IMR-90 (cell line): ENCODE measurements around the gene SERPINH1. TPM values are rescaled to one million over a fixed set of nuclear protein-coding genes. Genes with fewer than 3 reads are reported as not detected.

Source experiments
- ATAC-seq: fragments of 200-7000 bp; cut with Tn5 transposase; 2 replicates; pipeline ENCODE4 v1.9.1; 2020; ENCODE audit warnings: low read depth, mild to moderate bottlenecking, moderate library complexity
- BruUV-seq: library from RNA; stranded (reverse); fragments of 400-500 nt; replicated peaks from 2 replicates; lab custom pipeline; 2021; lab: Mats Ljungman, UMichigan
- CTCF ChIA-PET: fragments of 300-600 bp; formaldehyde crosslinking; extraction: SDS; loops from one replicate; lab custom pipeline; 2021; ENCODE audit warnings: antibody characterized with exemption; lab: Yijun Ruan, JAX
- POLR2A ChIA-PET: fragments of 300-600 bp; sonication (Branson Sonifier 250); formaldehyde crosslinking; loops from one replicate; lab custom pipeline; 2022; ENCODE audit warnings: antibody characterized with exemption; ENCODE audit not compliant: unreplicated experiment; lab: Charles Lee
- DNase-seq: peaks from one replicate; pipeline ENCODE4 v3.0.0; 2013
- H2AFZ ChIP-seq: replicated peaks from 2 replicates; pipeline ENCODE3; 2013; ENCODE audit warnings: low read length, mild to moderate bottlenecking; ENCODE audit not compliant: poor library complexity
- H2AK5ac ChIP-seq: 2 replicates; pipeline ENCODE4 v1.6.1; 2013; ENCODE audit warnings: low read depth, low read length, inconsistent platforms
- H2AK9ac ChIP-seq: replicated peaks from 2 replicates; pipeline ENCODE3; 2013; ENCODE audit warnings: mild to moderate bottlenecking, low read depth, low read length, moderate library complexity; ENCODE audit not compliant: poor library complexity
- H2BK120ac ChIP-seq: 2 replicates; pipeline ENCODE4 v1.6.1; 2013; ENCODE audit warnings: low read depth, low read length, inconsistent platforms
- H2BK15ac ChIP-seq: 3 replicates; pipeline ENCODE4 v1.6.1; 2013; ENCODE audit warnings: low read depth, low read length, inconsistent platforms
- H2BK20ac ChIP-seq: 2 replicates; pipeline ENCODE4 v1.6.1; 2013; ENCODE audit warnings: low read depth, mild to moderate bottlenecking, inconsistent platforms, low read length, moderate library complexity
- H2BK5ac ChIP-seq: 2 replicates; pipeline ENCODE4 v1.6.1; 2013; ENCODE audit warnings: mild to moderate bottlenecking, low read depth, low read length, inconsistent platforms; ENCODE audit not compliant: poor library complexity, severe bottlenecking
- H3K14ac ChIP-seq: replicated peaks from 2 replicates; pipeline ENCODE4 v1.6.1; 2013; ENCODE audit warnings: low read depth, low read length, inconsistent platforms
- H3K18ac ChIP-seq: 2 replicates; pipeline ENCODE4 v1.6.1; 2013; ENCODE audit warnings: low read depth, low read length, control low read depth
- H3K23ac ChIP-seq: 2 replicates; pipeline ENCODE4 v1.6.1; 2013; ENCODE audit warnings: low read depth, low read length, inconsistent platforms
- H3K27ac ChIP-seq: 2 replicates; pipeline ENCODE4 v1.5.1; 2013; ENCODE audit warnings: mild to moderate bottlenecking, control low read depth, low read length; ENCODE audit not compliant: insufficient read depth
- H3K27me3 ChIP-seq: 2 replicates; pipeline ENCODE4 v1.6.1; 2013; ENCODE audit warnings: low read length; ENCODE audit not compliant: control insufficient read depth, insufficient read depth
- H3K36me3 ChIP-seq: 2 replicates; pipeline ENCODE4 v1.6.1; 2013; ENCODE audit warnings: low read length, mixed read lengths; ENCODE audit not compliant: control insufficient read depth, insufficient read depth
- H3K4ac ChIP-seq: 2 replicates; pipeline ENCODE4 v1.6.1; 2013; ENCODE audit warnings: low read depth, low read length, inconsistent platforms
- H3K4me1 ChIP-seq: 2 replicates; pipeline ENCODE4 v1.6.1; 2013; ENCODE audit warnings: low read length, mixed read lengths; ENCODE audit not compliant: control insufficient read depth, insufficient read depth
- H3K4me2 ChIP-seq: 2 replicates; pipeline ENCODE4 v1.6.1; 2013; ENCODE audit warnings: low read depth, mild to moderate bottlenecking, control low read depth, low read length, moderate library complexity
- H3K4me3 ChIP-seq: 2 replicates; pipeline ENCODE4 v1.5.1; 2013; ENCODE audit warnings: low read depth, mild to moderate bottlenecking, control low read depth, low read length, moderate library complexity; ENCODE audit not compliant: insufficient read depth
- H3K56ac ChIP-seq: 2 replicates; pipeline ENCODE4 v1.6.1; 2013; ENCODE audit warnings: low read length, inconsistent platforms; ENCODE audit not compliant: insufficient read depth; ENCODE audit errors: extremely low read depth
- H3K79me1 ChIP-seq, 2 experiments: 2 replicates each; pipeline ENCODE4 v1.6.1; 2013; ENCODE audit warnings: low read length in 2 of 2, inconsistent platforms in 1 of 2, low read depth in 1 of 2
- H3K9ac ChIP-seq: 2 replicates; pipeline ENCODE4 v1.6.1; 2013; ENCODE audit warnings: low read depth, low read length, control low read depth
- H3K9me1 ChIP-seq: 2 replicates; pipeline ENCODE4 v1.6.1; 2013; ENCODE audit warnings: low read length, inconsistent platforms; ENCODE audit not compliant: insufficient read depth
- H3K9me3 ChIP-seq: 2 replicates; pipeline ENCODE4 v1.6.1; 2013; ENCODE audit warnings: low read length; ENCODE audit not compliant: control insufficient read depth, insufficient read depth
- H4K20me1 ChIP-seq: 2 replicates; pipeline ENCODE4 v1.6.1; 2013; ENCODE audit warnings: low read length, inconsistent platforms; ENCODE audit not compliant: insufficient read depth
- H4K5ac ChIP-seq: 2 replicates; pipeline ENCODE4 v1.6.1; 2013; ENCODE audit warnings: mild to moderate bottlenecking, low read depth, low read length, control low read depth
- H4K8ac ChIP-seq, 2 experiments: 2 replicates each; pipeline ENCODE4 v1.6.1; 2013; ENCODE audit warnings: low read depth in 2 of 2, low read length in 2 of 2, control low read depth in 1 of 2, inconsistent platforms in 1 of 2
- H4K91ac ChIP-seq: 2 replicates; pipeline ENCODE4 v1.6.1; 2013; ENCODE audit warnings: low read depth, low read length, inconsistent platforms; ENCODE audit not compliant: insufficient read depth
- FOS ChIP-seq: fragments of 150-350 bp; IDR thresholded peaks from 2 replicates; pipeline ENCODE4 v1.6.1; 2016; ENCODE audit warnings: low read depth, low read length
- MAFK ChIP-seq: IDR thresholded peaks from 2 replicates; pipeline ENCODE4 v1.6.1; 2012; ENCODE audit warnings: low read depth, low read length, improper control_type of control experiment
- MXI1 ChIP-seq: IDR thresholded peaks from 2 replicates; pipeline ENCODE4 v1.6.1; 2012; ENCODE audit warnings: low read depth, mild to moderate bottlenecking, low read length, moderate library complexity, borderline replicate concordance
- POLR2A ChIP-seq: IDR thresholded peaks from 2 replicates; pipeline ENCODE4 v1.6.1; 2012; ENCODE audit warnings: mild to moderate bottlenecking, low read depth, low read length
- SMC3 ChIP-seq: fragments of 150-350 bp; IDR thresholded peaks from 2 replicates; pipeline ENCODE4 v1.6.1; 2016; ENCODE audit warnings: low read depth, mild to moderate bottlenecking, antibody characterized with exemption, low read length, moderate library complexity
- WGBS, 2 experiments: methylation state at CpG; one replicate each; pipeline versions ENCODE4 v1.1.5 to v1.1.7; 2013; ENCODE audit warnings: missing lambda C conversion rate in 2 of 2; ENCODE audit not compliant: insufficient read length in 1 of 2; ENCODE audit errors: extremely low coverage in 2 of 2; 5-methylcytosine and 5-hydroxymethylcytosine counted together
- dilution Hi-C: fragments of 300-500 bp; cut with HindIII; formaldehyde crosslinking; loops from one replicate; pipeline ENCODE4 v1.14.3; 2018; ENCODE audit warnings: low sequenced_read_pairs; ENCODE audit not compliant: unreplicated experiment
- in situ Hi-C: fragments of 300-500 bp; cut with MboI; formaldehyde crosslinking; loops from 3 replicates; pipeline ENCODE4 v1.14.3; 2019; ENCODE audit warnings: low sequenced_read_pairs, inconsistent platforms, mixed read lengths
- intact Hi-C: fragments of 100-400 bp; cut with micrococcal nuclease; formaldehyde crosslinking; loops from 2 replicates; pipeline ENCODE4 v1.10.0; 2022
- polyA plus RNA-seq, 3 experiments: library from polyadenylated mRNA; depleted of rRNA; stranded (reverse); fragments of >200 nt; gene quantifications; 2 replicates each; pipeline ENCODE4 v1.2.3, GENCODE V29; 2012; ENCODE audit warnings: low replicate concordance in 1 of 3
- total RNA-seq: library from RNA; depleted of rRNA; stranded (reverse); fragments of >200 nt; gene quantifications from 2 replicates; pipeline ENCODE4 v1.2.3, GENCODE V29; 2012

SERPINH1 gene
- total and polyA plus RNA-seq, 2 of the 4 experiments (the other 2 are of a cell fraction) = 841 to 1,857 TPM

GRCh38 chr11:75578977-75579376 lies 16.9 kb downstream of the SERPINH1 start:
- Histone ChIP-seq H2AK5ac (no peak overlapping the region), H2BK5ac (no peak overlapping the region), H3K27ac (no peak overlapping the region), H4K8ac (no peak overlapping the region), H3K23ac (no peak overlapping the region), H3K9ac (no peak overlapping the region), H3K14ac (no peak overlapping the region), H3K9me1 (peaks cover 10% of the 10 kb centered on the region), H3K79me1 (peaks cover 4 to 15% of the 10 kb centered on the region in 2 experiments; a peak in 3 of 4 replicates), H3K4me1 (peaks cover 5% of the 10 kb centered on the region), H2AFZ (no peak overlapping the region), H3K56ac (no peak overlapping the region), H3K9me3 (no peaks in the 10 kb centered on the region), H3K4me3 (no peak overlapping the region), H3K27me3 (no peaks in the 10 kb centered on the region), H3K36me3 (peaks cover 10% of the 10 kb centered on the region), H2BK120ac (no peak overlapping the region), H2BK20ac (no peak overlapping the region), H2BK15ac (no peak overlapping the region), H4K5ac (no peak overlapping the region), H3K4me2 (no peak overlapping the region), H3K18ac (no peak overlapping the region), H2AK9ac (no peak overlapping the region), H3K4ac (no peak overlapping the region), H4K91ac (no peak overlapping the region), H4K20me1 (peaks cover 27% of the 10 kb centered on the region)
- CTCF ChIA-PET = no interaction called here
- POLR2A ChIA-PET = interaction anchor here (0.6 kb wide), 1 partner anchor 42 kb away, joined by 3 read pairs; no protein-coding TSS in a partner anchor
- in situ Hi-C loops (no loop called here), dilution Hi-C loops (no loop called here), intact Hi-C loops (no loop called here)
- TF ChIP-seq POLR2A (no peak), MAFK (no peak), FOS (no peak), SMC3 (no peak), MXI1 (no peak)
- no TSS peak for BruUV-seq
- DNase-seq = peak; percentile 54
- no peak for ATAC-seq
- WGBS, 2 experiments = no CpG with 5 or more reads among the region's 1 CpG
